NCI-H446 (cell line): ENCODE data around the gene DCAF6.

ENCODE experiments used
- DNase-seq, 2 experiments: peaks; one replicate each; lab custom pipeline; 2025; lab: John Stamatoyannopoulos, UW

The DCAF6 gene

GRCh38 chr1:167957710-167958109, 21.2 kb downstream of the DCAF6 start:
- no peak for DNase-seq

- DNase-seq = no peak
Measured at GRCh38 chr1:167964646-167965045, 28.2 kb downstream of the DCAF6 start.

GRCh38 chr1:167966050-167966449, 29.6 kb downstream of the DCAF6 start:
- no peak for DNase-seq

GRCh38 chr1:167968569-167968968, 32.1 kb downstream of the DCAF6 start:
- no peak for DNase-seq

GRCh38 chr1:167973832-167974231, 37.3 kb downstream of the DCAF6 start:
- no peak for DNase-seq

- DNase-seq = no peak
Measured at GRCh38 chr1:167974698-167975097, 38.2 kb downstream of the DCAF6 start.

GRCh38 chr1:167977245-167977644, 40.8 kb downstream of the DCAF6 start:
- no peak for DNase-seq

GRCh38 chr1:167981933-167982332, 45.5 kb downstream of the DCAF6 start:
- no peak for DNase-seq

- DNase-seq = no peak
Measured at GRCh38 chr1:167983797-167984420, 47.4 kb downstream of the DCAF6 start.

GRCh38 chr1:167984886-167985489, 48.5 kb downstream of the DCAF6 start:
- DNase-seq = no peak

- DNase-seq = no peak
Measured at GRCh38 chr1:167987174-167987573, 50.7 kb downstream of the DCAF6 start.

- no peak for DNase-seq
Measured at GRCh38 chr1:167991546-167991945, 55.1 kb downstream of the DCAF6 start.

GRCh38 chr1:167993720-167994119, 57.2 kb downstream of the DCAF6 start:
- DNase-seq = no peak

GRCh38 chr1:167994560-167994959, 58.1 kb downstream of the DCAF6 start:
- no peak for DNase-seq

GRCh38 chr1:167995038-167995437, 58.6 kb downstream of the DCAF6 start:
- no peak for DNase-seq

GRCh38 chr1:167996266-167996665, 59.8 kb downstream of the DCAF6 start:
- DNase-seq = no peak

GRCh38 chr1:167997037-167997575, 60.6 kb downstream of the DCAF6 start:
- no peak for DNase-seq

- no peak for DNase-seq
Measured at GRCh38 chr1:167999877-168000276, 63.4 kb downstream of the DCAF6 start.

- DNase-seq = no peak
Measured at GRCh38 chr1:168000656-168001055, 64.2 kb downstream of the DCAF6 start.

- DNase-seq = no peak
Measured at GRCh38 chr1:168001213-168001612, 64.7 kb downstream of the DCAF6 start.

- DNase-seq = no peak
Measured at GRCh38 chr1:168004531-168004930, 68.0 kb downstream of the DCAF6 start.

- DNase-seq = no peak
Measured at GRCh38 chr1:168005529-168005928, 69.0 kb downstream of the DCAF6 start.

- no peak for DNase-seq
Measured at GRCh38 chr1:168007691-168008090, 71.2 kb downstream of the DCAF6 start.

- no peak for DNase-seq
Measured at GRCh38 chr1:168008595-168008994, 72.1 kb downstream of the DCAF6 start.
